MCF 10A (cell line): ENCODE measurements around the gene GLRA3. TPM values are rescaled to one million over a fixed set of nuclear protein-coding genes. Genes with fewer than 3 reads are reported as not detected.
A peak's percentile ranks its signal among the peaks of the same experiment; 100 is the strongest.

Experiments used
- BruUV-seq: library from RNA; stranded (reverse); fragments of 400-500 nt; replicated peaks from 2 replicates; lab custom pipeline; 2021; lab: Mats Ljungman, UMichigan
- CTCF ChIA-PET: fragments of 300-600 bp; sonication (Branson Sonifier 250); formaldehyde crosslinking; extraction: SDS; loops from one replicate; lab custom pipeline; 2021; ENCODE audit warnings: antibody characterized with exemption, inconsistent platforms; lab: Yijun Ruan, JAX
- POLR2A ChIA-PET: fragments of 300-600, 350-650 bp; sonication (Branson Sonifier 250); formaldehyde crosslinking; extraction: SDS; loops from one replicate; lab custom pipeline; 2020; ENCODE audit warnings: antibody characterized with exemption, inconsistent platforms; lab: Yijun Ruan, JAX
- DNase-seq: peaks from one replicate; pipeline ENCODE4 v3.0.0-alpha.2; 2018; ENCODE audit not compliant: unreplicated experiment
- H3K27ac Mint-ChIP-seq: one replicate; pipeline ENCODE4 v1.8.0; 2022; ENCODE audit warnings: mild to moderate bottlenecking, low read depth, mixed read lengths; ENCODE audit not compliant: unreplicated experiment
- H3K27me3 Mint-ChIP-seq: one replicate; pipeline ENCODE4 v1.8.0; 2022; ENCODE audit warnings: mixed read lengths; ENCODE audit not compliant: insufficient read depth, unreplicated experiment
- H3K36me3 Mint-ChIP-seq: one replicate; pipeline ENCODE4 v1.8.0; 2022; ENCODE audit warnings: mild to moderate bottlenecking, moderate library complexity, mixed read lengths; ENCODE audit not compliant: insufficient read depth, unreplicated experiment
- H3K4me1 Mint-ChIP-seq: one replicate; pipeline ENCODE4 v1.8.0; 2022; ENCODE audit warnings: mixed read lengths; ENCODE audit not compliant: insufficient read depth, unreplicated experiment
- H3K4me3 Mint-ChIP-seq: one replicate; pipeline ENCODE4 v1.8.0; 2022; ENCODE audit warnings: mild to moderate bottlenecking, moderate library complexity, mixed read lengths; ENCODE audit not compliant: unreplicated experiment
- H3K9me3 Mint-ChIP-seq: one replicate; pipeline ENCODE4 v1.8.0; 2022; ENCODE audit warnings: mixed read lengths; ENCODE audit not compliant: unreplicated experiment
- CTCF ChIP-seq: fragments of 200-600 bp; IDR thresholded peaks from one replicate; pipeline ENCODE4 v1.8.0; 2022; ENCODE audit warnings: antibody characterized with exemption, mild to moderate bottlenecking; ENCODE audit not compliant: unreplicated experiment
- intact Hi-C: fragments of 100-400 bp; cut with micrococcal nuclease; formaldehyde crosslinking; loops from 2 replicates; pipeline ENCODE4 v1.14.1; 2022
- total RNA-seq: library from RNA; stranded (reverse); gene quantifications from 2 replicates; pipeline ENCODE4 v1.2.3, GENCODE V29; 2022

The GLRA3 gene
- total RNA-seq, 1 experiment from 2014 or later = not detected

GRCh38 chr4:174871407-174871806 is 42.4 kb upstream of the GLRA3 start:
- Mint-ChIP-seq H3K4me3 (no peak overlapping the region), H3K36me3 (no peaks in the 10 kb centered on the region), H3K9me3 (no peaks in the 10 kb centered on the region), H3K27ac (no peak overlapping the region), H3K27me3 (no peaks in the 10 kb centered on the region), H3K4me1 (no peaks in the 10 kb centered on the region)
- intact Hi-C loops = loop anchor here (10.0 kb wide), 1 partner anchor 293 kb away; no protein-coding TSS in a partner anchor
- DNase-seq = no peak
- no peak for TF ChIP-seq CTCF
- no TSS peak for BruUV-seq
- ChIA-PET CTCF (no interaction called here), POLR2A (no interaction called here)

- H3K36me3 Mint-ChIP-seq = no peaks in the 10 kb centered on the region
- no peak overlapping the region for H3K4me3 Mint-ChIP-seq
- no peaks in the 10 kb centered on the region for H3K27me3 Mint-ChIP-seq
- intact Hi-C loops = loop anchor here (10.0 kb wide), 1 partner anchor 294 kb away; no protein-coding TSS in a partner anchor
- no peaks in the 10 kb centered on the region for H3K9me3 Mint-ChIP-seq
- H3K4me1 Mint-ChIP-seq = no peaks in the 10 kb centered on the region
- POLR2A ChIA-PET = no interaction called here
- CTCF ChIA-PET = interaction anchor here (0.7 kb wide), 1 partner anchor 1762 kb away, joined by 4 read pairs; no protein-coding TSS in a partner anchor
- no TSS peak for BruUV-seq
- no peak for TF ChIP-seq CTCF
- H3K27ac Mint-ChIP-seq = no peak overlapping the region
- no peak for DNase-seq
Observed at GRCh38 chr4:174870311-174870710, 41.3 kb upstream of the GLRA3 start.

GRCh38 chr4:174869339-174869738 is 40.3 kb upstream of the GLRA3 start:
- CTCF ChIA-PET = no interaction called here
- peak; percentile 11 for DNase-seq
- BruUV-seq = no TSS peak

GRCh38 chr4:174867903-174868302 is 38.9 kb upstream of the GLRA3 start:
- POLR2A ChIA-PET = no interaction called here
- BruUV-seq = no TSS peak
- no peak for TF ChIP-seq CTCF
- CTCF ChIA-PET = no interaction called here
- no peak for DNase-seq
- Mint-ChIP-seq H3K27me3 (no peaks in the 10 kb centered on the region), H3K4me1 (no peaks in the 10 kb centered on the region), H3K27ac (no peak overlapping the region), H3K36me3 (no peaks in the 10 kb centered on the region), H3K9me3 (no peaks in the 10 kb centered on the region), H3K4me3 (no peak overlapping the region)
- intact Hi-C loops = no loop called here

More at GRCh38 chr4:174869339-174869738, 40.3 kb upstream of the GLRA3 start:
- H3K4me3 Mint-ChIP-seq = no peak overlapping the region
- intact Hi-C loops = no loop called here
- no peak for TF ChIP-seq CTCF
- no peaks in the 10 kb centered on the region for H3K9me3 Mint-ChIP-seq
- no peaks in the 10 kb centered on the region for H3K27me3 Mint-ChIP-seq
- H3K27ac Mint-ChIP-seq = no peak overlapping the region
- POLR2A ChIA-PET = no interaction called here
- H3K36me3 Mint-ChIP-seq = no peaks in the 10 kb centered on the region
- H3K4me1 Mint-ChIP-seq = no peaks in the 10 kb centered on the region
